Measurements from ENCODE around the gene NCOA1. TPM values are rescaled to one million over a fixed set of nuclear protein-coding genes. Genes with fewer than 3 reads are reported as not detected.

Gene NCOA1
- total RNA-seq, 4 donors from 2014 or later = 29.9 to 51.9 (median 40.1) TPM

DNA sequence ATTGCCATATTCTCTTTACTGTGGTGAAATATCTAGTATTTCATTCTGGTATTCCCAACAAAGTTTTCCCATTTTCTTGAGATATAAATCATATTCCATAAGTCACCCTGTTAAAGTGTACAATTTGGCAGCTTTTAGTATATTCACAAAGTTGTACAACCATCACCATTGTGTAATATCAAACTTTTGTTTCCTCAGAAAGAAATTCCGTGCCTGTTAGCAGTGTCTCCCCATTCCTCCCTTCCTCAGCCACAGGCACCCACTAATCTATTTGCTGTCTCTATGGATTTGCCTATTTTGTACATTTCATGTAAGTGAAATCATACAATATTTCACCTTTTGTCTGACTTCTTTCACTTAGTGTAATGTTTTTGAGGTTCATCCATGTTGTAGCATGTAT, 19.7 kb downstream of the NCOA1 start:
- peaks cover 18 to 19% of the 10 kb centered on the region in 2 donors for H3K4me1 ChIP-seq
- no peak for TF ChIP-seq POLR2A (IDR thresholded peaks at IDR 0.05)
- TF ChIP-seq, protein P1, sequence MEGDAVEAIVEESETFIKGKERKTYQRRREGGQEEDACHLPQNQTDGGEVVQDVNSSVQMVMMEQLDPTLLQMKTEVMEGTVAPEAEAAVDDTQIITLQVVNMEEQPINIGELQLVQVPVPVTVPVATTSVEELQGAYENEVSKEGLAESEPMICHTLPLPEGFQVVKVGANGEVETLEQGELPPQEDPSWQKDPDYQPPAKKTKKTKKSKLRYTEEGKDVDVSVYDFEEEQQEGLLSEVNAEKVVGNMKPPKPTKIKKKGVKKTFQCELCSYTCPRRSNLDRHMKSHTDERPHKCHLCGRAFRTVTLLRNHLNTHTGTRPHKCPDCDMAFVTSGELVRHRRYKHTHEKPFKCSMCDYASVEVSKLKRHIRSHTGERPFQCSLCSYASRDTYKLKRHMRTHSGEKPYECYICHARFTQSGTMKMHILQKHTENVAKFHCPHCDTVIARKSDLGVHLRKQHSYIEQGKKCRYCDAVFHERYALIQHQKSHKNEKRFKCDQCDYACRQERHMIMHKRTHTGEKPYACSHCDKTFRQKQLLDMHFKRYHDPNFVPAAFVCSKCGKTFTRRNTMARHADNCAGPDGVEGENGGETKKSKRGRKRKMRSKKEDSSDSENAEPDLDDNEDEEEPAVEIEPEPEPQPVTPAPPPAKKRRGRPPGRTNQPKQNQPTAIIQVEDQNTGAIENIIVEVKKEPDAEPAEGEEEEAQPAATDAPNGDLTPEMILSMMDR (IDR thresholded peaks at IDR 0.05) = no peak
- no peaks in the 10 kb centered on the region for H3K36me3 ChIP-seq
- no peak overlapping the region for H3K4me3 ChIP-seq (replicated peaks in 1 of 3)
- WGBS, 2 donors = 96 to 100% methylated on average over 1 of the region's 1 CpG
- intact Hi-C loops (cut with DNase I) = no loop called here
- H3K27ac ChIP-seq = no peak overlapping the region
- no peaks in the 10 kb centered on the region for H3K9me3 ChIP-seq
- DNase-seq = no peak
- no peaks in the 10 kb centered on the region for H3K27me3 ChIP-seq

DNA sequence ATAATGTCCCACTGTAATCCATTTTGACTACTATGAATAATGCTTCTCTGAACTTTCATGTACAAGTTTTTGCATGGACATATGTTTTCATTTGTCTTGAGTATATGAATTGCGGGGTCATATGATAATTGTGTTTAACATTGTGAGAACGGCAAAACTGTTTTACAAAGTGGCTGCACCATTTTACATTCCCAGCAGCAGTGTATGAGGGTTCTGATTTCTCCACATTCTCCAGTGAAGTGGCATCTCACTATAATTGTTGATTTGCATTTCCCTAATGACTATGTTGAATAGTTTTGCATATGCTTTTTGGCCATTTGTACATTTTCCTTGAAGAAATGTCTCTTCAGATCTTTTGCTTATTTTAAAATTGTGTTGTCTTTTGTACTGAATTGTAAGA, 20.1 kb downstream of the NCOA1 start:
- H3K4me3 ChIP-seq (replicated peaks in 1 of 3) = no peak overlapping the region
- no peak overlapping the region for H3K27ac ChIP-seq
- WGBS, 2 donors = 92 to 94% methylated on average over 2 of the region's 2 CpGs
- intact Hi-C loops (cut with DNase I) = no loop called here
- no peaks in the 10 kb centered on the region for H3K9me3 ChIP-seq
- H3K4me1 ChIP-seq = peaks cover 16 to 19% of the 10 kb centered on the region in 2 donors
- DNase-seq = no peak
- no peaks in the 10 kb centered on the region for H3K36me3 ChIP-seq
- no peak for TF ChIP-seq POLR2A (IDR thresholded peaks at IDR 0.05)
- H3K27me3 ChIP-seq = no peaks in the 10 kb centered on the region

DNA sequence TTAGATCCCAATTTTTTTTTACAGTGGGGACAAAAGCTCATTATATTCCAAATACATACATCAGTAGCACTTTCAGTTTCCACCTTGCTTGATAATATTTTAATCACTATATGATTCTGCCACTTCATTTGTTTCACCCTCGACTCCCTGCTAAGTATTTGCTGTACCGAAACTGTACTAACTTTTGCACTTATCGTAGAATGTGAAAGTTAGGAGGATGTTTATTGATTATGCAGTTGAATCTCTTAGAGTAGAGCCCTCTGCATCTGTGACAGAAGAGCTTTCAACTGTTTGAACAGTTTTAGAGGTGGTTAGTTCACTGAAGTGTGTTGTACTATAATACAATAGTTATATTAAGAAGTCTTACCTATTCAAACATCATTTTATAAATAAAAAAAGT, 20.8 kb downstream of the NCOA1 start:
- Histone ChIP-seq H3K27ac (no peak overlapping the region), H3K4me1 (peaks cover 13 to 19% of the 10 kb centered on the region in 2 donors), H3K27me3 (no peaks in the 10 kb centered on the region), H3K9me3 (no peaks in the 10 kb centered on the region), H3K4me3 (replicated peaks in 1 of 3) (no peak overlapping the region), H3K36me3 (no peaks in the 10 kb centered on the region)
- no peak for DNase-seq
- intact Hi-C loops (cut with DNase I) = no loop called here
- 83 to 85% methylated on average over 3 of the region's 3 CpGs for WGBS, 2 donors
- no peak for TF ChIP-seq POLR2A (IDR thresholded peaks at IDR 0.05)
- TF ChIP-seq, protein P1 (IDR thresholded peaks at IDR 0.05) = no peak

DNA sequence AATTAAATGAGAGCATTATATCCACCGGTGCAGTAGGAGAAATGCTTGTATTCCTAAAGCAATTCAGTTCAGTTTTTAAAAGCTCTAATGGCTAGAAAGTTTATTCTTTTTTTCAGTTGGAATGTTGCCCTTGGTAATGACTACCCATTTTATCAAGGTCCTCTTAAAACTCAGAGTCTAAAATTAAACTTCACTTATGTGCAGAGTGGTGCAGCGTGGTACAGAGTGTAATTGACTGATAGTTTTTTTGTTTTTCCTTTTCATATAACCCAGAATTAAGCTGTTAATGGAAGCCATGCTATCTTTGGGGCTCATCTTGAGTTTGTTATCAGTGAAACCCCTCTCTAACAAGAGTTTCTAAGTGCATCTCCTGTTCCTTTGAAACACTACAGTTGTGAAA, 21.4 kb downstream of the NCOA1 start:
- H3K4me3 ChIP-seq (replicated peaks in 1 of 3) = no peak overlapping the region
- TF ChIP-seq, protein P1 (IDR thresholded peaks at IDR 0.05) = no peak
- TF ChIP-seq POLR2A (IDR thresholded peaks at IDR 0.05) = no peak
- intact Hi-C loops (cut with DNase I) = no loop called here
- H3K9me3 ChIP-seq = no peaks in the 10 kb centered on the region
- no peak for DNase-seq
- peaks cover 13 to 19% of the 10 kb centered on the region in 2 donors for H3K4me1 ChIP-seq
- H3K27me3 ChIP-seq = no peaks in the 10 kb centered on the region
- no peak overlapping the region for H3K27ac ChIP-seq
- no peaks in the 10 kb centered on the region for H3K36me3 ChIP-seq
- 49 to 56% methylated on average over 2 of the region's 2 CpGs for WGBS, 2 donors

DNA sequence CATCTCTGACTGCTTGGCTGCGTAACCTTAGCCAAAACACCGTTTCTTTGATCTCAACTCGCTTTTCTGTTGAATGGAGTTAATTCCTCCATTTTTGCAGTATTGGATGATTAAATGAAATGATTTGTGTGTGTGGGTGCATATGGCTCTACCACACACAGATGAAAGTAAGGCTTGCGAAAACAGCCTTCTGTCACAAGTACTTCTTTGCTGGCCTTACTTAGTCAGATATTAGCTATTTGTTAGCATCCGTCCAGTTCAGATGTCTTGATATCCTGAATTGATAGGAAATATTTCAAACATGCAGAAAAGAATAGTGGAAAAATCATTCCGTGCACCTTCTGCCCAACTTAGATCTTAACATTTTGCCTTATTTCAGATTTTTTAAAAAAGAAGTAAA, 21.8 kb downstream of the NCOA1 start:
- no peaks in the 10 kb centered on the region for H3K9me3 ChIP-seq
- 93 to 97% methylated on average over 6 of the region's 6 CpGs for whole genome bisulfite sequencing, 2 donors
- intact Hi-C loops (cut with DNase I) = no loop called here
- no peak overlapping the region for H3K4me3 ChIP-seq (replicated peaks in 1 of 3)
- H3K27ac ChIP-seq = no peak overlapping the region
- no peak for TF ChIP-seq POLR2A (IDR thresholded peaks at IDR 0.05)
- TF ChIP-seq, protein P1 (IDR thresholded peaks at IDR 0.05) = no peak
- DNase-seq = no peak
- no peaks in the 10 kb centered on the region for H3K27me3 ChIP-seq
- peaks cover 13 to 19% of the 10 kb centered on the region in 2 donors for H3K4me1 ChIP-seq
- H3K36me3 ChIP-seq = no peaks in the 10 kb centered on the region
